Suprapubic skin (tissue), 3 donors: ENCODE measurements around the gene CLMN.

Source experiments
- EP300 ChIP-seq: sonication (generic); formaldehyde crosslinking; IDR thresholded peaks from one replicate; pipeline ENCODE4 v1.6.1; 2017; ENCODE audit warnings: antibody characterized with exemption
- POLR2A ChIP-seq, 2 donors: fragments of 450-650 bp; IDR thresholded peaks; one replicate each; pipeline ENCODE4 v1.6.1; 2017; ENCODE audit warnings: antibody characterized with exemption in 2 of 2, mild to moderate bottlenecking in 2 of 2, moderate library complexity in 2 of 2
- TF ChIP-seq, protein P1 (sequence below), 2 donors: fragments of 200-600 bp in 1 of 2; fragments of 450-650 bp in 1 of 2; sonication (generic) in 1 of 2; IDR thresholded peaks; one replicate each; pipeline ENCODE4 v1.5.1; 2016 to 2019; ENCODE audit warnings: antibody characterized with exemption in 2 of 2, mild to moderate bottlenecking in 1 of 2, moderate library complexity in 1 of 2

GRCh38 chr14:95281560-95282176 lies 38.0 kb downstream of the CLMN start:
- TF ChIP-seq, protein P1, sequence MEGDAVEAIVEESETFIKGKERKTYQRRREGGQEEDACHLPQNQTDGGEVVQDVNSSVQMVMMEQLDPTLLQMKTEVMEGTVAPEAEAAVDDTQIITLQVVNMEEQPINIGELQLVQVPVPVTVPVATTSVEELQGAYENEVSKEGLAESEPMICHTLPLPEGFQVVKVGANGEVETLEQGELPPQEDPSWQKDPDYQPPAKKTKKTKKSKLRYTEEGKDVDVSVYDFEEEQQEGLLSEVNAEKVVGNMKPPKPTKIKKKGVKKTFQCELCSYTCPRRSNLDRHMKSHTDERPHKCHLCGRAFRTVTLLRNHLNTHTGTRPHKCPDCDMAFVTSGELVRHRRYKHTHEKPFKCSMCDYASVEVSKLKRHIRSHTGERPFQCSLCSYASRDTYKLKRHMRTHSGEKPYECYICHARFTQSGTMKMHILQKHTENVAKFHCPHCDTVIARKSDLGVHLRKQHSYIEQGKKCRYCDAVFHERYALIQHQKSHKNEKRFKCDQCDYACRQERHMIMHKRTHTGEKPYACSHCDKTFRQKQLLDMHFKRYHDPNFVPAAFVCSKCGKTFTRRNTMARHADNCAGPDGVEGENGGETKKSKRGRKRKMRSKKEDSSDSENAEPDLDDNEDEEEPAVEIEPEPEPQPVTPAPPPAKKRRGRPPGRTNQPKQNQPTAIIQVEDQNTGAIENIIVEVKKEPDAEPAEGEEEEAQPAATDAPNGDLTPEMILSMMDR (IDR thresholded peaks at IDR 0.05), result no peak
- TF ChIP-seq POLR2A (IDR thresholded peaks at IDR 0.05), result no peak
- TF ChIP-seq EP300, result no peak
